Raji (cell line): Measurements from ENCODE around the gene PRDM12.

Experiments
- POLR2A ChIP-seq: IDR thresholded peaks from 2 replicates; pipeline ENCODE4 v1.6.1; 2011; ENCODE audit warnings: low read depth, low read length, control low read depth; ENCODE audit not compliant: insufficient read depth

The PRDM12 gene

DNA sequence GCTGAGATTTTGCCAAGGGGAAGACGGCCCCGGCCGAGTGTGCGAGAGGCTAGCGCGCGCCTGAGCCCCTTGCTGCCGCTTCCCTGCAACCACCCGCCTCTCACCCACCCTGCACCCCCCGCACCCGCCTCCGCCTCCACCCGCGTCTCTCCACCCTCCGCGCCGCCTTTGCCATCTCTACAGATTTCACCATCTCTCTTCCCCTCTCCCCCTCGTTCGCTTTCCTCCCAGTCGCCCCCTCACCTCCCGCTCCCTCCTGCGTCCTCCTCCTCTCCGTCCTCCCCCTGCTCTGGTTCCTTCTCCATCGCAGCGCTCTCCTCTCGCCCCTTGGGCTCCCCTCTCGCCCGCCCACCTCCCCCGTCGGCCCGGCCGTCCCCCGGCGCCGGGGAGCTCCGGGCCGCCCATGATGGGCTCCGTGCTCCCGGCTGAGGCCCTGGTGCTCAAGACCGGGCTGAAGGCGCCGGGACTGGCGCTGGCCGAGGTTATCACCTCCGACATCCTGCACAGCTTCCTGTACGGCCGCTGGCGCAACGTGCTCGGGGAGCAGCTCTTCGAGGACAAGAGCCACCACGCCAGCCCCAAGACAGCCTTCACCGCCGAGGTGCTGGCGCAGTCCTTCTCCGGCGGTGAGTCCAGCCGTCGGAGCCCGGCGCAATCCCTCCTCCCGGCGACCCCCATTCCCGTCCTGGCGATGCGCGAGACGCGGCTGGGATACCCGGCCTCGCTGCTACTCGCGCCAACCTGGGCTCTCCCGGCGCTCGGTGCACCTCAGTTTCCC, at the start of gene PRDM12:
PRDM12 (plus strand) TSS at position 344 of the 778 bp plus-strand sequence; CDS start at position 404, 60 bp downstream.
- TF ChIP-seq POLR2A: no peak

- TF ChIP-seq POLR2A: no peak
Observed at GRCh38 chr9:130616451-130616850, 47.9 kb upstream of the PRDM12 start.

DNA sequence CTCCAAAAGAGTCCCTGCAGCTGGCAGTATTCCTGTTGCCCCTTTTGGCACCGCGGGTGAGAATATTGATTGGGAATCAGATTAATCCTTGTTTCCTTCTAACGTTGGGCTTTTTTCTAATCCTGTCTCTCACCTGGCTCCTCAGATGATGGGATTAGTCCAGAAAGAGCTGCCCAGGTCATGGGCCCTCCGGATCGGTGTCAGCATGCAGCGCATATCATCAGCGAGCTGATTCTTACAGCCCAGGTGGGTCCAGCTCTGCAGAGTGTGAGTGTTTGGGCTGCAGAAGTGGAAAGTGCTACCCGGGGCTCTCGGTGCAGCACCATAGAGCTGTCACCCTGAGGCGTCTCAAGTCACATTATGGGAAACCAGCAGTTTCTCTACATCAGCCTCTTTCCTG, 40.9 kb upstream of the PRDM12 start:
- no peak for TF ChIP-seq POLR2A

- TF ChIP-seq POLR2A: no peak
Observed at GRCh38 chr9:130624154-130624553, 40.2 kb upstream of the PRDM12 start.

GRCh38 chr9:130626249-130626996, 38.0 kb upstream of the PRDM12 start:
- TF ChIP-seq POLR2A: no peak

DNA sequence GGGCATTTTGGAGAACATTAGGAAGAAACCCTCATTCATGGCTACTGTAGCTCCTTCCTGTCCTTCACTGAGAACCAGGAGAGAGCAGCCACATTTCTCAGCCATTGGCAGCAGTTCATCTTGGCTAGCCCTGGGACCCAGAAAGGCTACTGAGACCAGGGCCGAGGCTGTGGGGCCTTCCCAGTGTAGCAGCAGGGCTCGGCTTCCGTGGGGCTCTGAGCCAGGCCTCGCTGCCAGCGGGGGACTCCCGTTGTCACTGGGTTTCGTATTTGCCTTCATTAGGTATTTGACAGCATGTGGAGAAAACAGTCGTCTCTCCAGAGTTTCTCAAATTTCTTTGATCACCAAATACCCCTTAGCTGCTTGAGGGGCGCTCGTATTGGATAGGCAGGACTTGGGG, 37.3 kb upstream of the PRDM12 start:
- no peak for TF ChIP-seq POLR2A

DNA sequence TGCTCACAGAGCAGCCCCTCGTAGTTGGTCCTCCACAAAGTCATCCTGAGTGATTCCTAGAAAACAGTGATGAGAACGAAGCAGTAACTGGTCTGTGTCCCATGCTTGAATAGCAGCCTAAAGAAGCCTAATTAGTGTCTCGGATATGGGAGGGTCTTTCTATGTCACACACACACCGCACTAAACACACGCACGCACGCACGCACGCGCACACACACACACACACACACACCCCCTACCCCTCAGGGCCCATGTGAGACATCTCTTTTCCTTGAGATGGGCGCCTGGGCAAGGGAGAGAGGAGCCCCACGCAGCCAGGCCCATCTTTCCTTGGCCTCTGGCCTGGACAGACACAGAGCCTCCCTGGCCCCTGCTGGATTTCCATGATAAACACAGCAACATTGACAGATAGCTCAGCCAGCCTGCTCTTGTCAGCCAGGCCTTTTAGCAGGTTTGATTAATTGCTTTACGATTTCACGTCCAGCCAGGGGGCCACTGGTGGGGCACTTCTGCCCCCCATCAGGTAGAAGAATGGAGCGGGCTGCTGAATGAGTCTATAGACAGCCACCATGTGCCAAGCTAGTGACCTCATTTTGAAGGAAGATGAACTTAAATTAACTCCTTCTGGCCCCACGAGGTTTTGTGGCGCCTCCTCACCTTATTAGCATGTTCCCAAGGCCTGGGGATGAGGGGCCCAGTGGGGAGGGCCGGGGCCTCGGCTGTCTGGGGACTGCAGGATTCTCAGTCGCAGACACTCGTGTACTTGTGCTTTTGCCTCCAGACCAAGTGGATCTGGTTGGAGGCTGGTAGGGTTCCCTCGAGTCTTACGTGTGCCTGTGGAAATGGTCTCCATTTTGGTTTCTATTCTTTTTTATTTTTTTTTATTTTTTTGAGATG, 36.2 kb upstream of the PRDM12 start:
- TF ChIP-seq POLR2A: no peak

DNA sequence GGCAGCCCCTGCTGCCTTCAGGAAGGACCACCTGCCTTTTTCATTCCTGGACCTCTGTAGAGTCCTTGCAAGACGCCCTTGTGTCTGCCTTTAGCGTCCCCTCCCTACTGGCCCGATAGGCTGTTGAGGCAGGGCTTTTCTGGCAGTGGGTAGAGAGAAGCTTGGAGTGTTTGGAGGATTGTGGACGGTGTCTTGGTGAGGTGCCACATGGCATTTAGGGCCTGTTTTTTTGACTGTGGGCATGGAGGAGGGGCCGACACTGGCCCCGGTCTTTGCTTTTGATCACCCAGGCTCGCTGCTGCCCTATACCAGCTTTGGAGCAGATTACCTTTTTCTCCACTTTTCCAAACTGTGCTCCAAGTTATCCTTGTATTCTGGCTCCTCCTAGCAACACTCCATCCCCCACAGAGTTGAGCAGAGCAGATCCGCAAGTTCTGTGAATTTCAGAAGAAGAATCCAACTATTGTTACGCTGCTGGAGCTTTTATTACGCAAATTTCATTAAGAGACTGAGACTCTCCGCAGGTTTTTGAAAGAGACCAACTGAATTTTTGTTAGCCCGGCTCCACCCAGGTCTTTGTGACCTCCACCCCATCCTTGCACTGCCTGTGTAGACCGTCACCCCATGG, 34.8 kb upstream of the PRDM12 start:
- TF ChIP-seq POLR2A: no peak

GRCh38 chr9:130630071-130630450, 34.3 kb upstream of the PRDM12 start:
- no peak for TF ChIP-seq POLR2A

DNA sequence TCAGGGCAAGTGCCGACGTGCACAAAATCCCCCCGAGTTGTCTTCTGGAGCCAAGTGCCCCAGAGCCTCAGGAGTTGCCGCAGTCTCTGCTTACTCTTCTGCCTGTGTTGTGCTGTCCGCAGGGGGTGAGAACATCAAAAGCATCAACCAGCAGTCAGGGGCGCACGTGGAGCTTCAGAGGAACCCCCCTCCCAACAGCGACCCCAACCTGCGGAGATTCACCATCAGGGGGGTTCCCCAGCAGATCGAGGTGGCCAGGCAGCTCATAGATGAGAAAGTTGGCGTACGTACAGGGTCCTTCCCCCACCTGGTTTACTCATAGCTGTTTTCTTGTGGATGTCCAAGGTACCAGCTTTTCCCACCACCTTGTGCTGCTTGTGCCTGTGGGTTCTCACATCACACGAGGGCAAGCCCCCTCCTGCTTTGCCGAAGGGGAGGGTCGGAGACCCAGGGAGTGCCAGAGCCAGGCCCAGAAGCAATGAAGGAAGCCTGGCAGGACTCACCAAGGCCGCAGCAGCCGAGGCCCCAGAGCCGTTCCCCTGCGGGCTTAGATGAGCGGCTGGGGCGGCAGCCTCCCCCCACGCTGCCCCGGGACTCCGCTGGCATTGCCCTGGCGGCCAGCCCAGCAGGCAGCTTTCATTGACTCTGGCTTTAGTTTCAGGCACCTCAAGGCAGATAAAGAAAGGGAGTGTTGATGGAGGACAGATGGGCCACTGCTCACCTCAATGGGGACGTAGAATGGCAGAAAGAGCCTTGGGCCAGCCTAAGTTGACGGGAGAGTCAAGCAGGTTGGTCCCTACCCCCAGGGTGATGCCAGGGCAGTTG, 33.7 kb upstream of the PRDM12 start:
- no peak for TF ChIP-seq POLR2A

GRCh38 chr9:130631331-130632080, 32.9 kb upstream of the PRDM12 start:
- no peak for TF ChIP-seq POLR2A

- no peak for TF ChIP-seq POLR2A
Observed at GRCh38 chr9:130632081-130632710, 32.2 kb upstream of the PRDM12 start.

GRCh38 chr9:130632841-130633240, 31.6 kb upstream of the PRDM12 start:
- TF ChIP-seq POLR2A: no peak
